ENCODE measurements around the gene TFIP11.

GRCh38 chr22:26474682-26475081 is 37.6 kb downstream of the TFIP11 start:
- TF ChIP-seq CTCF (IDR thresholded peaks at IDR 0.05) (no peak), TEAD4 (CRISPR knock-in tag; IDR thresholded peaks at IDR 0.05) (no peak), MAX (CRISPR knock-in tag; IDR thresholded peaks at IDR 0.05) (no peak), ZNF232 (CRISPR knock-in tag; IDR thresholded peaks at IDR 0.05) (no peak), ESRRA (CRISPR knock-in tag; IDR thresholded peaks at IDR 0.05; ENCODE audit: borderline replicate concordance) (no peak), ZNF512 (CRISPR knock-in tag; IDR thresholded peaks at IDR 0.05; ENCODE audit: borderline replicate concordance) (no peak), TCF7 (CRISPR knock-in tag; IDR thresholded peaks at IDR 0.05; ENCODE audit: low read depth) (no peak), NFYB (CRISPR knock-in tag; conservative IDR thresholded peaks at IDR 0.05; ENCODE audit: low read depth) (no peak), E2F5 (CRISPR knock-in tag; IDR thresholded peaks at IDR 0.05) (no peak)
